Choroid plexus epithelial cell (primary cell): ENCODE results near the gene RCL1.

Experiments
- DNase-seq: peaks from one replicate; pipeline ENCODE4 v3.0.0-alpha.2; 2010; ENCODE audit warnings: low read depth
- H3K4me3 ChIP-seq: 2 replicates; pipeline ENCODE4 v1.5.1; 2011; ENCODE audit warnings: low read depth, mild to moderate bottlenecking, control low read depth, low read length, moderate library complexity
- CTCF ChIP-seq: conservative IDR thresholded peaks from 2 replicates; pipeline ENCODE4 v1.5.1; 2011; ENCODE audit warnings: low read depth, mild to moderate bottlenecking, control low read depth, inconsistent platforms, low read length, moderate library complexity

Gene RCL1

DNA sequence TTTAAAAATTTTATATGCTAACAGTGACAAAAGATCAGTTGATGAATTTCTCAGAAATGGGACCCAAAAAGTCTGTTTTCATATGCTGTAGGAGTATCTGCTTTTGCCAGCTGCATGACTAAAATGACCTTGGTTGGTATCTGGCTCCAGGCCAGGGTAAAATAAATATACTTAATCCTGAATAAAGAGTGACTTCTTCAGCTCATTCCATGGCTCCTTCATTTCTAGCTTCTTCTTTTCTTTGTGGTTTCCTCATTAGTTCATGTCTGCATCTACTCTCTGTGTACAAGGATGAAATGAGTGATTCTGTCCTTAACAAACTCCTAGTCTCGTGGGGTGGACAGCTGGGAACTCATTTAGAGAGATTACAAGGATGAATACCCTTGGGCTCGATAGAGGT is 36.0 kb downstream of the RCL1 start:
- H3K4me3 ChIP-seq = no peak overlapping the region
- no peak for TF ChIP-seq CTCF
- DNase-seq = peak; percentile 49

GRCh38 chr9:4829969-4830368 is 37.2 kb downstream of the RCL1 start:
- peak; percentile 51 for DNase-seq
- TF ChIP-seq CTCF = no peak
- H3K4me3 ChIP-seq = no peak overlapping the region

- no peak for DNase-seq
- TF ChIP-seq CTCF = no peak
- H3K4me3 ChIP-seq = no peak overlapping the region
Observed at GRCh38 chr9:4830699-4831098, 38.0 kb downstream of the RCL1 start.

DNA sequence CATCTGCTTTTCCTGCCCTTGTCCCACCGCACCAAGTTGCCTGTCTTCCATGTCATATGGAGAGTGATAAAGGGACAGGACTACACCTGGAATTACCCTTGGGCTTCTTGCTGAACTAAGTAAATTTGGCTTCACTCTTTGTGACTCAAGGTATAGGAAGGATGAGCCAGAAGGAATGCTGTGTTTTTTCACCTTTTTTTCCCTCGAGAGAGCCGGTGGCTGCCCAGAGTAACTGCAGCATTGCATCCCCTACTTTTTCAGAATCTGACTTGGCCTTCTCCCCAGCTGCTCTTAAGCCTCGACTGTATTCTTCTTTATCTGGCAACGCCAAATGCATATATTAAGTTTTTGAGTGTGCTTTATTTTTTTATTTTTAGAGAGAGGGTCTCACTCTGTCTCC is 38.4 kb downstream of the RCL1 start:
- DNase-seq = no peak
- TF ChIP-seq CTCF = no peak
- no peak overlapping the region for H3K4me3 ChIP-seq

DNA sequence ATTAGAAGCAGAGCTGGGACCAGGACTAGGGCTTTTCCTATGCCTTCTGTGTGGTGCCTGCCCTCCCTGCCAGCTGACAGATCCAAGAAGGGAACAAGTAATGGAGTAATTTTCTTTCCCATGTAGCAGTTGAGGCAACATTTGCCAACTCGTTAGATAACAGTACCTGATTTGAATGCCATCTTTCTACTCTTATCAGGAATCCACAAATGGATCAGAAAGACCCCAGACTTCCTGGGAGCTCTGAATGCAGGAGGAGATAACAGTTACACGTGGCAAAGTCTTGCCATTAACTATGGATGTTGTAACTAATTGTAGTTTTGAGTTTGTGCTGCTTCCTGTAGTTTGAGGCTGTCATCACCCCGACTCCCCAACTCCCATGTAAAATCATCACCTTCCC is 39.2 kb downstream of the RCL1 start:
- no peak for TF ChIP-seq CTCF
- no peak overlapping the region for H3K4me3 ChIP-seq
- DNase-seq = no peak

- DNase-seq = peak; percentile 99
- no peak for TF ChIP-seq CTCF
- H3K4me3 ChIP-seq = no peak overlapping the region
Observed at GRCh38 chr9:4832786-4833579, 40.2 kb downstream of the RCL1 start.
